Measurements from ENCODE around the gene CLNK.
A peak's percentile ranks its signal among the peaks of the same experiment; 100 is the strongest.

The CLNK gene

DNA sequence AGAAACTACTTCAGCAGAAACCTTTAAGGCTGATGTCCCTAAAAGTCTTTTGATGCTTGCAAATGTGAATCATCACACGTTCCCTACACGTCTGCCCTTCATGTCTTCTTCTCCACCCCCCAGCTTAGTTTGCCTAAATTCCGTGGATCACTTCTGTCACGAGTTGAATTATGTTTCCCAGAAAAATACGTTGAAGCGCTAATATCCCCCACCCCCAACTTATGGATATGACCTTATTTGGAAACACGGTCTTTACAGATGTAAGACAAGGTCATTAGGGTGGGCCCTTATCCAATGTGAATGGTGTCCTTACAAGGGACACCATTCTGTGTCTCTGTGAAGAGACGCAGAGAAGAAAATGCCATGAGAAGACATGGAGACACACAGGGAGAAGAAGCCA lies 225.3 kb downstream of the CLNK start:
- DNase-seq (ENCODE audit: low read depth in 1 of 2, low spot score in 1 of 2): no peak

GRCh38 chr4:10458177-10458576 lies 226.4 kb downstream of the CLNK start:
- no peak for DNase-seq (ENCODE audit: low read depth in 1 of 2, low spot score in 1 of 2)

DNA sequence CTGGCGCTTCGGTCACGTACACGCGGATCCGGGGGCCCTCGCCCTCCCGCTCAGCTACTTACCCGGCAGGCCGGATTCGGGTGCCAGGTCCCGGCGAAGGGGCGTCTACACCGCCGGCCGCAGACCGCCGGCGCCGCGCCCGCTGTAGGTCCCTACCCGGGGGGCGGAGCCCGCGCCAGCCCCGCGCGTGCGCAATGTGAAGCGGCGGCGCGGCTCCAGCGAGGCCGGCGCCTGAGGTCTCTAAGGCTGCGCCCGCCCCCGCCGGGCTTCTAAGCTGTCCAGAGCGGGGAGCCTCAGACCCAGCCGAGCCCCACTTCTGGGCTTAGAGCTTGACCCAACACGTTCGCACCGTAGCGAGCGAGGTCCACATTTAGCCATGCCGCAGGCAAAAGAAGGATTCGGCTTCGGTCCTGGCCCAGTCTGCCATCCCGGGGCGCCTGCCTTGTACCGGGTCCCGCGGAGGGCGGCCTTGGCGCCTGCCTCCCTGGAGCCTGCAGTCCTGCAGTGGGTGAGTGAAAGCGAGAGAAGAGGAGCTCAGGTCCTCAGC lies 227.2 kb downstream of the CLNK start, which contains the start of gene ZNF518B:
Gene ZNF518B, minus strand, starts transcription at position 172 of the 547 bp plus-strand sequence. CDS start 11,098 bp downstream, outside the sequence.
- peak; percentile 62 to 63 for DNase-seq (ENCODE audit: low read depth in 1 of 2, low spot score in 1 of 2)

- DNase-seq (ENCODE audit: low read depth in 1 of 2, low spot score in 1 of 2): peak; percentile 18 to 35
These were observed 227.8 kb downstream of the CLNK start for GRCh38 chr4:10456595-10457254.

GRCh38 chr4:10456260-10456594 lies 228.3 kb downstream of the CLNK start:
- DNase-seq (ENCODE audit: low read depth in 1 of 2, low spot score in 1 of 2): no peak

DNA sequence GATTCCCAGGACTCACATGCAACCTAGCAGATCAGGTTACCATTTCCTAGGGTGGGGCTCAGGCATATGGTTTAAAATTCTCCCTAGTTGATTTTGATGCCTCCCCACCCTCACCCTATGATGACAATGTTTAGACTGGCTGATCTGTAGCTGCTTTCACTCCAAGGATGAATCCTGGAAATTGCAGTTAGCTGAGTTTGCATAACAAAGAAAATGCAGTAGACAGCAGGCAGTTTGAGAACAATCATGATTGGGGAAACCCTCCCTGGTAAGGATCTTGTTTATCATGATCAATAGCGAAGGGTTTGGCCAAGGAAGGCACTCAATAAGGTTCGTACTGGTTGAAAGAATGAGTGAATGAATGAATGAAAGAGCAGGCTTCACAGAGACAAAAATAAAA lies 229.4 kb downstream of the CLNK start:
- no peak for DNase-seq (ENCODE audit: low read depth in 1 of 2, low spot score in 1 of 2)

- DNase-seq (ENCODE audit: low read depth in 1 of 2, low spot score in 1 of 2): no peak
These were observed 229.8 kb downstream of the CLNK start for GRCh38 chr4:10454726-10455125.

GRCh38 chr4:10454121-10454520 lies 230.4 kb downstream of the CLNK start:
- DNase-seq (ENCODE audit: low read depth in 1 of 2, low spot score in 1 of 2): no peak

DNA sequence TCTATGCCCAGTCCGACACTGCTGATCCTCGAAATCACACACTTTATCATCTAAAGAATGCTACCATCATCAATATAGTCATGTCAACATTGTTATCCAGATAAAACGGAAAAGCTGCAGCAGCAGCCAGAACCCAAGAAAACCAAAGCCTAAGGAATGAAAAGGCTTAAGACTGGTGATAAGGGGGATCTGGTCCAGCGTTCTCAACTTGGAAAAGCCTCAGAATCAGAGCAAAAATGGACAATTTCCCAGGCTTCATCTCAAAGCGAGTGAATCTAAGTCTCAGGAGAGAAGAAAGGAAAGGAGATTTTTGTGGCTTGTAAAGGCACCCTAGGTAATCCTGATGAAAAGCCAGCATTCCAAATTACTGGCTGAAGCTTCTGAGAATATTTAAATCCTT lies 235.6 kb downstream of the CLNK start:
- DNase-seq (ENCODE audit: low read depth in 1 of 2, low spot score in 1 of 2): no peak

- no peak for DNase-seq (ENCODE audit: low read depth in 1 of 2, low spot score in 1 of 2)
These were observed 241.6 kb downstream of the CLNK start for GRCh38 chr4:10442976-10443375.

DNA sequence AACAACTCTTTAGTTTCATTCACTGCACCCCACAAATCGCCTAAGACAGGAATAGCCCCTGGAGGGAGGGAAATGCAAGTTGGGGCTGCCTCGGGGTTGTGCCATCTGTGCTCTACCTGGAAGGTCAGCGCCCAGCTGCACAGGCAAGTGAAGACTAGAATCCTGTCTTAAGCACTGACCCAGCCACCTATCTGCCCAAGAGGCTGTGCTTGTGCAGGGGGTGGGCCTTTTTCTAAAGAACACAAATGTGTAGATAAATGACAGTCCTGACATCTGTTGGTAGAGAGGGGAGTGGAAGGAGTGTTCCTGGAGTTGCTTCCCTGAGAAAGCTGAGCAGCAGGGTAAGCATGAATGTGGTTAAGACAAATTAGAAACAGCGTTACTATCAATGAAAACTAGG lies 243.1 kb downstream of the CLNK start:
- no peak for DNase-seq (ENCODE audit: low read depth in 1 of 2, low spot score in 1 of 2)

GRCh38 chr4:10438924-10439323 lies 245.6 kb downstream of the CLNK start:
- DNase-seq (ENCODE audit: low read depth in 1 of 2, low spot score in 1 of 2): no peak

DNA sequence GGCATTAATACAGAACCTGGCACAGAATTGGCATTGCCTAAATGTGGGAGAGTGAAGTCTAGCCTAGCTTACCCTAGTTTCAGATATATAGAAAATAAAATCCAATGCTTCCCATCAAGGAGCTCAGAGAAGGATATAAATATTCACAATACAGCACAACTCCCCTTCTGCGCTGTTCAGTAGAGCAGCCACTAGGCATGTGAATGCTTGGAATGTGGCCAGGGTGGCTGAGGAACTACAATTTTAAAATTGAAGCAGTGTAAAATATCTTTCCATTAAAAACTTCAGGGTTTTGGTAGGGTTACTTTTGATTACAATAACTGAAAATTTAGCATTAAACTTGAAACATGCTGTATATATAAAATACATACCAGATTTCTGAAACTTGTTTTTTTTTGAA lies 246.8 kb downstream of the CLNK start:
- DNase-seq (ENCODE audit: low read depth in 1 of 2, low spot score in 1 of 2): no peak

All from activated CD4-positive, alpha-beta T cell treated with anti-CD3 and anti-CD28 coated beads, Interleukin-2, amount 50 U/mL, for 24 hours (primary cell).